MM.1S (cell line): ENCODE data around the gene AFG3L2.

Experiments
- DNase-seq: peaks from one replicate; pipeline ENCODE4 v3.0.0-alpha.2; 2015
- H2AFZ ChIP-seq: fragments of 300-600 bp; sonication (generic); 2 replicates; pipeline ENCODE4 v1.6.0; 2016; ENCODE audit warnings: antibody characterized with exemption, low read length
- H3F3A ChIP-seq: fragments of 300-600 bp; sonication (generic); 2 replicates; pipeline ENCODE4 v1.6.1; 2016; ENCODE audit warnings: mild to moderate bottlenecking, antibody characterized with exemption, low read length, moderate library complexity, mixed read lengths; ENCODE audit not compliant: insufficient read depth
- H3K27ac ChIP-seq: fragments of 300-600 bp; sonication (generic); 2 replicates; pipeline ENCODE4 v1.5.1; 2016; ENCODE audit warnings: mild to moderate bottlenecking, low read length
- H3K27me3 ChIP-seq: fragments of 300-600 bp; sonication (generic); replicated peaks from 2 replicates; pipeline ENCODE4 v1.6.0; 2016; ENCODE audit warnings: low read length; ENCODE audit not compliant: insufficient read depth
- H3K36me3 ChIP-seq: fragments of 300-600 bp; sonication (generic); replicated peaks from 2 replicates; pipeline ENCODE4 v1.6.1; 2016; ENCODE audit warnings: mild to moderate bottlenecking, low read length, mixed read lengths; ENCODE audit not compliant: insufficient read depth
- H3K4me1 ChIP-seq: fragments of 300-600 bp; sonication (generic); 2 replicates; pipeline ENCODE4 v1.6.1; 2016; ENCODE audit warnings: low read length, mixed read lengths
- H3K4me2 ChIP-seq: fragments of 300-600 bp; sonication (generic); 2 replicates; pipeline ENCODE4 v1.6.0; 2016; ENCODE audit warnings: low read depth, low read length
- H3K4me3 ChIP-seq: fragments of 300-600 bp; sonication (generic); 2 replicates; pipeline ENCODE4 v1.5.1; 2016; ENCODE audit warnings: low read length, mixed read lengths
- H3K79me2 ChIP-seq: fragments of 300-600 bp; sonication (generic); 2 replicates; pipeline ENCODE4 v1.6.1; 2016; ENCODE audit warnings: mixed run types, low read length, mixed read lengths
- H3K9ac ChIP-seq: fragments of 300-600 bp; sonication (generic); 2 replicates; pipeline ENCODE4 v1.6.1; 2016; ENCODE audit warnings: low read length, mixed read lengths
- H3K9me2 ChIP-seq: fragments of 300-600 bp; sonication (generic); replicated peaks from 2 replicates; pipeline ENCODE4 v1.6.1; 2016; ENCODE audit warnings: mild to moderate bottlenecking, low read length, mixed read lengths; ENCODE audit not compliant: insufficient read depth
- H3K9me3 ChIP-seq: fragments of 300-600 bp; sonication (generic); replicated peaks from 2 replicates; pipeline ENCODE4 v1.6.1; 2016; ENCODE audit warnings: mild to moderate bottlenecking, low read length, mixed read lengths; ENCODE audit not compliant: insufficient read depth
- H4K20me1 ChIP-seq: fragments of 300-600 bp; sonication (generic); 2 replicates; pipeline ENCODE4 v1.6.1; 2016; ENCODE audit warnings: mild to moderate bottlenecking, low read length, moderate library complexity, mixed read lengths; ENCODE audit not compliant: insufficient read depth
- CTCF ChIP-seq: fragments of 300-600 bp; sonication (generic); IDR thresholded peaks from 2 replicates; pipeline ENCODE4 v1.5.1; 2016; ENCODE audit warnings: antibody characterized with exemption, low read length, mixed read lengths
- EZH2 ChIP-seq: fragments of 300-600 bp; sonication (generic); optimal IDR thresholded peaks from 2 replicates; pipeline ENCODE3; 2017; ENCODE audit warnings: low read depth, mild to moderate bottlenecking, antibody characterized with exemption, low read length, mixed read lengths
- EZH2phosphoT487 ChIP-seq: fragments of 300-600 bp; sonication (generic); IDR thresholded peaks from 2 replicates; pipeline ENCODE4 v1.6.1; 2018; ENCODE audit warnings: antibody characterized with exemption, low read length

The AFG3L2 gene

GRCh38 chr18:12335503-12335902 lies 41.5 kb downstream of the AFG3L2 start:
- TF ChIP-seq CTCF, result no peak
- TF ChIP-seq EZH2phosphoT487, result no peak
- TF ChIP-seq EZH2, result no peak
- H3K4me2 ChIP-seq, result no peak overlapping the region
- no peaks in the 10 kb centered on the region for H3K27me3 ChIP-seq
- H3K4me3 ChIP-seq, result no peak overlapping the region
- no peaks in the 10 kb centered on the region for H3K4me1 ChIP-seq
- peaks cover 2% of the 10 kb centered on the region; the same call in 1 of the 2 replicates for H3K79me2 ChIP-seq
- no peak for DNase-seq
- H3K9me3 ChIP-seq, result no peaks in the 10 kb centered on the region
- no peaks in the 10 kb centered on the region for H3K9me2 ChIP-seq
- H4K20me1 ChIP-seq, result no peaks in the 10 kb centered on the region; the same call in 1 of the 2 replicates
- H3F3A ChIP-seq, result no peaks in the 10 kb centered on the region
- H3K27ac ChIP-seq, result no peak overlapping the region
- no peaks in the 10 kb centered on the region; the same call in 1 of the 2 replicates for H3K36me3 ChIP-seq
- H3K9ac ChIP-seq, result no peak overlapping the region
- no peak overlapping the region for H2AFZ ChIP-seq

DNA sequence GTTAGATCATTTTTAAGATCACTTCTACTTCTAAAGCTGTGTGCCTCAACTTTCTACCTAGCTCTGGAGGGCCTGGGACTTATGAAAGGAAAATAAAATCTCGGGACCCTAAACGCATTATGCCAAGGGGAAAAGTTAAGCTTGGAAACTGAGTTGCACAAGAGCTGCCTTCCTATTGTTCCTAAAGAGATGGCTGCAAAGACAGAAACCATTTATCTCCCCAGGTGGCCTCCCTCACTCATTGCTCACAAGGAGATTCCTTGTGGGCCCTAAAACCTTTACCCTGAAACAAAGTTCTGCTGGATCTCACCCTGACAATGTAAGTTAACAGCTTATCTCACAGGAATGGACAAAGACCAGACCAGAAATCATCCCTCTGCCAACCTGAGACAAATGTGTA lies 42.2 kb downstream of the AFG3L2 start:
- H3F3A ChIP-seq, result no peaks in the 10 kb centered on the region

DNA sequence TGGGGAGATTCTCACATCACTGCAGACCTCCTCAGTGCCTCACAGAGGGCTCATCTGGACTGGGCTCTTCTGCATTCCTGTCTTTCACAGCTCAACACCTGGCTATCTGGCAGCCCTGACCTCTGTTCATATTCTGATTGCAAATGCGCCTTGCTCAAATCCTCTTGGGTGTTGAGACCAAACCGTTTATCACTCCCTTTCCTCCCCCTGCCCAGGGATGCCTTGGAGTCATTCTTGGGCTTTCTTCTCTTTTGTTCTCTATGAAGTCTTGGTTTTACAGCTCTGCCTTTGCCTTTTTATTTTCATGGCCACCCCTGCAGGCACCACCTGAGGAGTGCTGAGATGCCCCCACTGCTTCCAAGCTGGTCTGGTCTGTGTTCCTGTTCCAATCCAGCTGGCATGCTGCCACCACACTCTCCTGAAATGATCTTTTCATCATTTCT lies 42.6 kb downstream of the AFG3L2 start:
- H2AFZ ChIP-seq, result no peak overlapping the region
- H3K9me3 ChIP-seq, result no peaks in the 10 kb centered on the region
- no peak overlapping the region for H3K4me2 ChIP-seq
- no peaks in the 10 kb centered on the region for H3K27me3 ChIP-seq
- no peaks in the 10 kb centered on the region for H3K4me1 ChIP-seq
- no peak overlapping the region for H3K27ac ChIP-seq
- H3K4me3 ChIP-seq, result no peak overlapping the region
- TF ChIP-seq EZH2 (no peak), CTCF (no peak), EZH2phosphoT487 (no peak)
- no peak overlapping the region for H3K9ac ChIP-seq
- H3K79me2 ChIP-seq, result peaks cover 2% of the 10 kb centered on the region; the same call in 1 of the 2 replicates
- H3K9me2 ChIP-seq, result no peaks in the 10 kb centered on the region
- H4K20me1 ChIP-seq, result no peaks in the 10 kb centered on the region; the same call in 1 of the 2 replicates
- H3K36me3 ChIP-seq, result peaks cover 1% of the 10 kb centered on the region; the same call in 1 of the 2 replicates
- DNase-seq, result no peak
- no peaks in the 10 kb centered on the region for H3F3A ChIP-seq

More for the DNA sequence above, 42.2 kb downstream of the AFG3L2 start:
- no peak for TF ChIP-seq CTCF
- TF ChIP-seq EZH2, result no peak
- TF ChIP-seq EZH2phosphoT487, result no peak
- no peak overlapping the region for H3K9ac ChIP-seq
- H4K20me1 ChIP-seq, result no peaks in the 10 kb centered on the region; the same call in 1 of the 2 replicates
- H3K79me2 ChIP-seq, result peaks cover 2% of the 10 kb centered on the region; the same call in 1 of the 2 replicates
- H3K4me1 ChIP-seq, result no peaks in the 10 kb centered on the region
- no peak overlapping the region for H3K4me3 ChIP-seq
- no peak overlapping the region for H2AFZ ChIP-seq
- no peak overlapping the region for H3K4me2 ChIP-seq
- no peaks in the 10 kb centered on the region for H3K9me2 ChIP-seq
- no peaks in the 10 kb centered on the region for H3K27me3 ChIP-seq
- H3K36me3 ChIP-seq, result no peaks in the 10 kb centered on the region; the same call in 1 of the 2 replicates
- no peaks in the 10 kb centered on the region for H3K9me3 ChIP-seq
- no peak for DNase-seq
- H3K27ac ChIP-seq, result no peak overlapping the region
